Retina (tissue), 1 donor: ENCODE measurements around the gene F8A2.
"Not testable (repeated sequence)": the region's sequence is repeated elsewhere in the genome, so short reads cannot be mapped to it uniquely, and the experiment has no call there.

Source experiments
- DNase-seq: peaks from one replicate; pipeline ENCODE4 v3.0.0-alpha.2; 2016

F8A2 gene

GRCh38 chrX:155381843-155382528 lies at the start of gene F8A2:
Gene F8A2 (plus strand): TSS chrX:155382095. CDS start chrX:155382115, 20 bp downstream.
- not testable (repeated sequence) for DNase-seq

- no peak for DNase-seq
These were observed 48.3 kb upstream of the F8A2 start for GRCh38 chrX:155333544-155334100.

GRCh38 chrX:155334486-155335336 lies 47.2 kb upstream of the F8A2 start, which contains the start of gene CLIC2:
Gene CLIC2 (minus strand): TSS chrX:155334614. CDS start chrX:155334427, 187 bp downstream.
- no peak for DNase-seq

- not testable (repeated sequence) for DNase-seq
These were observed 46.6 kb upstream of the F8A2 start for GRCh38 chrX:155335337-155335712.

- not testable (repeated sequence) for DNase-seq
These were observed 36.2 kb upstream of the F8A2 start for GRCh38 chrX:155345689-155346088.

- not testable (repeated sequence) for DNase-seq
These were observed 32.4 kb upstream of the F8A2 start for GRCh38 chrX:155349448-155349847.

GRCh38 chrX:155363712-155364111 lies 18.2 kb upstream of the F8A2 start:
- DNase-seq: not testable (repeated sequence)

GRCh38 chrX:155373777-155374458 lies 8.0 kb upstream of the F8A2 start:
- DNase-seq: not testable (repeated sequence)

GRCh38 chrX:155379802-155380201 lies 2.1 kb upstream of the F8A2 start:
- not testable (repeated sequence) for DNase-seq

- not testable (repeated sequence) for DNase-seq
These were observed 653 bp downstream of the F8A2 start for GRCh38 chrX:155382529-155382967.

GRCh38 chrX:155389634-155390033 lies 7.7 kb downstream of the F8A2 start:
- DNase-seq: no peak

GRCh38 chrX:155394747-155395276 lies 12.9 kb downstream of the F8A2 start:
- not testable (repeated sequence) for DNase-seq

GRCh38 chrX:155406429-155406828 lies 24.5 kb downstream of the F8A2 start:
- no peak for DNase-seq

GRCh38 chrX:155417769-155418168 lies 35.9 kb downstream of the F8A2 start:
- no peak for DNase-seq
